Stomach (tissue), 9 donors: Measurements from ENCODE around the gene TCF12. TPM values are rescaled to one million over a fixed set of nuclear protein-coding genes. Genes with fewer than 3 reads are reported as not detected.
A peak's percentile ranks its signal among the peaks of the same experiment; 100 is the strongest.

Experiments used
- DNase-seq, 2 donors: peaks; one replicate each; pipeline versions ENCODE4 v3.0.0 to v3.0.0-alpha.2; 2013 to 2019
- H3K27ac ChIP-seq, 5 donors: fragments of 200-600 bp in 4 of 5; sonication (generic) in 4 of 5; one replicate each; pipeline ENCODE4 v1.5.1; 2013 to 2019; ENCODE audit warnings: mild to moderate bottlenecking in 1 of 5, moderate library complexity in 1 of 5
- H3K27me3 ChIP-seq, 3 donors: fragments of 200-600 bp; sonication (generic); one replicate each; pipeline ENCODE4 v1.5.1; 2017 to 2019; ENCODE audit warnings: mixed run types in 1 of 3
- H3K36me3 ChIP-seq, 4 donors: fragments of 200-600 bp; sonication (generic); 1 replicate in 3 of 4; 2 replicates in 1 of 4; pipeline ENCODE4 v1.5.1; 2016 to 2019
- H3K4me1 ChIP-seq, 4 donors: fragments of 200-600 bp; sonication (generic); one replicate each; pipeline ENCODE4 v1.5.1; 2016 to 2019
- H3K4me3 ChIP-seq, 4 donors: fragments of 200-600 bp; sonication (generic) in 3 of 4; one replicate each; pipeline ENCODE4 v1.5.1; 2016 to 2019; ENCODE audit warnings: mild to moderate bottlenecking in 1 of 4
- H3K9me3 ChIP-seq, 4 donors: fragments of 200-600 bp; sonication (generic); one replicate each; pipeline ENCODE4 v1.5.1; 2016 to 2019
- EP300 ChIP-seq: sonication (generic); formaldehyde crosslinking; IDR thresholded peaks from one replicate; pipeline ENCODE4 v1.6.1; 2017; ENCODE audit warnings: antibody characterized with exemption
- POLR2A ChIP-seq, 4 donors: fragments of 450-650 bp; IDR thresholded peaks; one replicate each; pipeline ENCODE4 v1.6.1; 2016; ENCODE audit warnings: antibody characterized with exemption in 4 of 4, control low read depth in 2 of 4, mild to moderate bottlenecking in 1 of 4, moderate library complexity in 1 of 4
- POLR2AphosphoS5 ChIP-seq, 3 donors: sonication (generic); formaldehyde crosslinking; IDR thresholded peaks; one replicate each; pipeline ENCODE4 v1.6.1; 2016; ENCODE audit warnings: antibody characterized with exemption in 3 of 3
- WGBS, 5 donors: extraction: QIAGEN DNeasy Blood & Tissue Kit in 3 of 5; methylation state at CpG; one replicate each; pipeline versions ENCODE4 v1.1.5 to v1.1.7; 2013 to 2018; 5-methylcytosine and 5-hydroxymethylcytosine counted together
- intact Hi-C: fragments of 100-400 bp; cut with DNase I; formaldehyde crosslinking; loops from one replicate; pipeline ENCODE4 v1.15.1; 2023; ENCODE audit warnings: low total_unique reads
- polyA plus RNA-seq, 3 donors: library from polyadenylated mRNA; stranded (reverse); fragments of 200-250 nt; gene quantifications; one replicate each; pipeline ENCODE4 v1.2.3, GENCODE V29; 2013
- total RNA-seq, 5 donors: library from RNA; depleted of rRNA; stranded (reverse); fragments of >200 nt; gene quantifications; one replicate each; pipeline versions ENCODE4 v1.1.0 to v1.2.3, GENCODE V29; 2014 to 2016
- TF ChIP-seq, protein P1 (sequence below), 7 experiments: fragments of 450-650 bp in 4 of 7; fragments of 200-600 bp in 3 of 7; sonication (generic) in 3 of 7; IDR thresholded peaks; one replicate each; pipeline ENCODE4 v1.5.1; 2016 to 2019; ENCODE audit warnings: antibody characterized with exemption in 7 of 7, control low read depth in 2 of 7, mild to moderate bottlenecking in 1 of 7
- donor health status: healthy with polysubstance abuse.
- donor health status: Bipolar disorder and iron deficiency.
- donor health status: healthy.

The TCF12 gene
- total and polyA plus RNA-seq, 8 donors: 11.2 to 462 (median 130) TPM

DNA sequence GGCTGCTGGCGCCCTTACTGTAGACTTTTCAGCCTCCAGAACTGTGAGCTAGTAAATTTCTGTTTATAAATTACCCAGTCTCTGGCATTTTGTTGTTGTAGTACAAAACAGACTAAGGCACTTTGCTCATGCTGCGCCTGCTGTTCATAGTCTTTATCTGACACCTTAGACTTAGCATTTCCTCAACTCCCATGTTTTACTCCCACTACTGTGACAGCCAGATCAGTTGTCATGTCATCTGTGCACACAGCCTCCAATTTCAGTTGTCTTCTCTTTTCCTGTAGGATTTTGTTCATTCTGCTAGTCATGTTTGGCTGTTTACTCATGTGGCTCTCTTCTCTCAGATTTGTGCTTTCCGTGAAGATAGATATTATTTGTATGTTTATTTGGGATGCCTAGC, 62.0 kb downstream of the TCF12 start:
- no peak for TF ChIP-seq POLR2A (IDR thresholded peaks at IDR 0.05)
- TF ChIP-seq POLR2AphosphoS5 (IDR thresholded peaks at IDR 0.05): no peak
- no peak for TF ChIP-seq EP300
- TF ChIP-seq, protein P1, sequence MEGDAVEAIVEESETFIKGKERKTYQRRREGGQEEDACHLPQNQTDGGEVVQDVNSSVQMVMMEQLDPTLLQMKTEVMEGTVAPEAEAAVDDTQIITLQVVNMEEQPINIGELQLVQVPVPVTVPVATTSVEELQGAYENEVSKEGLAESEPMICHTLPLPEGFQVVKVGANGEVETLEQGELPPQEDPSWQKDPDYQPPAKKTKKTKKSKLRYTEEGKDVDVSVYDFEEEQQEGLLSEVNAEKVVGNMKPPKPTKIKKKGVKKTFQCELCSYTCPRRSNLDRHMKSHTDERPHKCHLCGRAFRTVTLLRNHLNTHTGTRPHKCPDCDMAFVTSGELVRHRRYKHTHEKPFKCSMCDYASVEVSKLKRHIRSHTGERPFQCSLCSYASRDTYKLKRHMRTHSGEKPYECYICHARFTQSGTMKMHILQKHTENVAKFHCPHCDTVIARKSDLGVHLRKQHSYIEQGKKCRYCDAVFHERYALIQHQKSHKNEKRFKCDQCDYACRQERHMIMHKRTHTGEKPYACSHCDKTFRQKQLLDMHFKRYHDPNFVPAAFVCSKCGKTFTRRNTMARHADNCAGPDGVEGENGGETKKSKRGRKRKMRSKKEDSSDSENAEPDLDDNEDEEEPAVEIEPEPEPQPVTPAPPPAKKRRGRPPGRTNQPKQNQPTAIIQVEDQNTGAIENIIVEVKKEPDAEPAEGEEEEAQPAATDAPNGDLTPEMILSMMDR (IDR thresholded peaks at IDR 0.05): no peak
- H3K27ac ChIP-seq: no peak overlapping the region
- H3K36me3 ChIP-seq: no peaks in the 10 kb centered on the region
- H3K27me3 ChIP-seq: no peaks in the 10 kb centered on the region
- no peak overlapping the region for H3K4me3 ChIP-seq
- WGBS, 5 donors: 88 to 97% (median 93%) methylated on average over 3 of the region's 3 CpGs
- H3K4me1 ChIP-seq: peaks cover 0 to 61% (median 41%) of the 10 kb centered on the region in 4 donors
- no peak for DNase-seq
- intact Hi-C loops: no loop called here
- no peaks in the 10 kb centered on the region for H3K9me3 ChIP-seq

DNA sequence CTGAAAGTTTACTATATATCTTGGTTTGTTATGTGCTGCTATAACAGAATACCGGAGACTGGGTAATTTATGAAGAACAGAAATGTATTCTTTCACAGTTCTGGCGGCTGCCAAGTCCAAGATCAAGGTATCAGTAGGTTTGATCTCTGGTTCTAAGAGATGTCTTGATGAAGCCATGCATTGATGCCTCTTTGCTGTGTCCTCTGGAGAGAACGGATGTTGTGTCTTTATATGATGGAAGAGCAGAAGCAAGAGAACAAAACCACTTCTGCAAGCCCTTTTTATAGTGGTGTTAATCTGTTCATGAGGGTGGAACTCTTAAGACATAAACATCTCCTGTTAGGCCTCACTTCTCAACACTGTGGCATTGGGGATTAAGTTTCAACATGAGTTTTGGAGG, 62.7 kb downstream of the TCF12 start:
- no peak for DNase-seq
- intact Hi-C loops: no loop called here
- Histone ChIP-seq H3K36me3 (no peaks in the 10 kb centered on the region), H3K27me3 (no peaks in the 10 kb centered on the region), H3K27ac (no peak overlapping the region), H3K4me3 (no peak overlapping the region), H3K9me3 (no peaks in the 10 kb centered on the region), H3K4me1 (peaks cover 0 to 66% (median 41%) of the 10 kb centered on the region in 4 donors)
- 90 to 98% (median 92%) methylated on average over 3 of the region's 3 CpGs for WGBS, 5 donors
- TF ChIP-seq, protein P1 (IDR thresholded peaks at IDR 0.05): no peak

DNA sequence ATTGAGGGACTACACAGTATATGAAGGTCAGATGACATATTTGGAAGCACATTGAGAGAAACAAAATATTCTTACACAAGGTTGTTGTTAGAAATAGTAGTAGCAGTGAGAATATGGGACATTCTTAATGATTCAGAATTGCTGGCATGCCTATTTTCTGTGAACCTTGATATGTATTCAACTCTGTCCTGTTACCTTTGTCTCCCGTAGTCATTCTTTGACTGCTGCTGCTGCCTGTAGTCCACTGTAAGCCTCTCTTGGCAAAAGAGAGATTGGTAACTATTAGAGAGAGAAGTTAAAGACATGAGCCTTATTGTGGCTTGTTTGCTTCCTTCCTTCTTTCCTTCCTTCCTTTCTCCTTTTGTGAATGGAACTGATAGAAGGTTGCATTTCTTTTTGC, 64.5 kb downstream of the TCF12 start:
- TF ChIP-seq EP300: no peak
- TF ChIP-seq POLR2A (IDR thresholded peaks at IDR 0.05): no peak
- TF ChIP-seq, protein P1 (IDR thresholded peaks at IDR 0.05): no peak
- no peak for TF ChIP-seq POLR2AphosphoS5 (IDR thresholded peaks at IDR 0.05)
- no peaks in the 10 kb centered on the region for H3K27me3 ChIP-seq
- H3K36me3 ChIP-seq: no peaks in the 10 kb centered on the region
- no peak overlapping the region for H3K27ac ChIP-seq
- H3K4me3 ChIP-seq: no peak overlapping the region
- WGBS, 5 donors: 46 to 61% (median 60%) methylated on average over 1 of the region's 1 CpG
- DNase-seq: no peak
- H3K4me1 ChIP-seq: peaks cover 0 to 73% (median 43%) of the 10 kb centered on the region in 4 donors
- no peaks in the 10 kb centered on the region for H3K9me3 ChIP-seq
- intact Hi-C loops: no loop called here

DNA sequence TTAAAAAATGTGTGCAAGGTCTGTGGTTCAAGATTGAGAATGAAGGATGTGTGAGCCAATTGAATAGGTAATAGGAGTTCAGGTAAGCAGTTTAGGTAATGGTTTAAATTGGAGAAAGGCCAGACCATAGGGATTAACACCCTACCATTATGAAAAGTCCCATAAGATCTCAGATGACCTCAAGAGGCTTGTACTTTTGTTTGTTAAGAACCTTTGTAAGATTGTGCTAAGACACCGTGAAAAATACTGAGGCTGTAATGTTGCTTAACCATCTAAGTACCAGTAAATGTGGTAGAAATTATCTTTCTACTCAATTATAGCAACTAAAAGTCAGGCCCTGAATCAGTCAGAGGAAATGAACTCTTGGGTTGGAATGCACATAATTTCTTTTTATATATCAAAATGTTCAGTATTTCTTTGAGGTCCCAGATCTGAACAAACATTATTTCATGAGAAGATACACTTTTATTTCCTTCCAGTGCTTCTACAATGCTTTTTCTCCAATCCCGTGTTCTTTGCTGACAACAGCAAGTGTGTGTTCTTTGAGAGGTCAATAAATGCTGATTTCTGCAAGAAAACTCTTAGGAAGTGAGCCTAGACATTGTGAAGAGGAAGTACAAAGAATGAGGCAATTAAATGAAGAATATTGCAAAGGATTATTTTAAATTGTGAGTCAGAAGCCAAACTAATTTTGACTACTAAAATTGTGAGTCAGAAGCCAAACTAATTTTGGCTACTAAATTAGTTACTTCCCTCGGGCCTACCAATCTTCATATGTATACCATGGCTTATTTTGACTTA, 66.4 kb downstream of the TCF12 start:
- Histone ChIP-seq H3K27ac (peak overlapping the region in 1 of 5 donors; percentile 21), H3K4me1 (peaks cover 12 to 80% (median 46%) of the 10 kb centered on the region in 4 donors)
- WGBS, 5 donors: 42 to 61% (median 54%) methylated on average over 3 of the region's 3 CpGs

More for the DNA sequence above, 66.4 kb downstream of the TCF12 start:
- Histone ChIP-seq H3K9me3 (no peaks in the 10 kb centered on the region), H3K4me3 (no peak overlapping the region), H3K27me3 (no peaks in the 10 kb centered on the region), H3K36me3 (no peaks in the 10 kb centered on the region)
- intact Hi-C loops: no loop called here
- TF ChIP-seq POLR2AphosphoS5 (IDR thresholded peaks at IDR 0.05): peak in 1 of 3 donors; percentile 8
- TF ChIP-seq, protein P1 (IDR thresholded peaks at IDR 0.05): no peak
- no peak for TF ChIP-seq POLR2A (IDR thresholded peaks at IDR 0.05)
- no peak for TF ChIP-seq EP300
- DNase-seq: no peak
